Sigmoid colon (tissue), 4 donors: ENCODE results near the gene DDX23.

Source experiments
- CTCF ChIP-seq, 4 experiments: fragments of 450-650 bp in 3 of 4; fragments of 200-600 bp in 1 of 4; IDR thresholded peaks; one replicate each; pipeline ENCODE4 v1.5.1; 2016 to 2019; ENCODE audit warnings: antibody characterized with exemption in 4 of 4, mild to moderate bottlenecking in 3 of 4, moderate library complexity in 2 of 4
- EP300 ChIP-seq, 4 donors: sonication (generic); formaldehyde crosslinking; IDR thresholded peaks; one replicate each; pipeline ENCODE4 v1.6.1; 2017; ENCODE audit warnings: antibody characterized with exemption in 4 of 4
- POLR2A ChIP-seq, 2 donors: fragments of 450-650 bp; IDR thresholded peaks; one replicate each; pipeline ENCODE4 v1.6.1; 2016; ENCODE audit warnings: antibody characterized with exemption in 2 of 2, mild to moderate bottlenecking in 2 of 2, moderate library complexity in 2 of 2
- POLR2AphosphoS5 ChIP-seq, 4 donors: sonication (generic); formaldehyde crosslinking; IDR thresholded peaks; one replicate each; pipeline ENCODE4 v1.6.1; 2017; ENCODE audit warnings: antibody characterized with exemption in 4 of 4

GRCh38 chr12:48823281-48823680 is 28.7 kb downstream of the DDX23 start:
- TF ChIP-seq CTCF (IDR thresholded peaks at IDR 0.05): no peak
- no peak for TF ChIP-seq EP300 (IDR thresholded peaks at IDR 0.05)
- TF ChIP-seq POLR2A (IDR thresholded peaks at IDR 0.05): no peak
- no peak for TF ChIP-seq POLR2AphosphoS5 (IDR thresholded peaks at IDR 0.05)
